Gastroesophageal sphincter (tissue), 3 donors: ENCODE measurements around the gene USP16.
"Not testable (repeated sequence)": the region's sequence is repeated elsewhere in the genome, so short reads cannot be mapped to it uniquely, and the experiment has no call there.

Source experiments
- EP300 ChIP-seq: sonication (generic); formaldehyde crosslinking; IDR thresholded peaks from one replicate; pipeline ENCODE4 v1.6.1; 2017; ENCODE audit warnings: antibody characterized with exemption, mild to moderate bottlenecking
- POLR2A ChIP-seq, 2 donors: fragments of 450-650 bp; IDR thresholded peaks; one replicate each; pipeline ENCODE4 v1.6.1; 2017; ENCODE audit warnings: antibody characterized with exemption in 2 of 2, mild to moderate bottlenecking in 2 of 2, moderate library complexity in 1 of 2
- POLR2AphosphoS5 ChIP-seq: sonication (generic); formaldehyde crosslinking; IDR thresholded peaks from one replicate; pipeline ENCODE4 v1.6.1; 2017; ENCODE audit warnings: antibody characterized with exemption
- TF ChIP-seq, protein P1 (sequence below), 4 experiments: fragments of 200-600 bp in 2 of 4; fragments of 450-650 bp in 2 of 4; sonication (generic) in 1 of 4; IDR thresholded peaks; one replicate each; pipeline ENCODE4 v1.5.1; 2017 to 2019; ENCODE audit warnings: antibody characterized with exemption in 4 of 4, mild to moderate bottlenecking in 2 of 4, moderate library complexity in 2 of 4

DNA sequence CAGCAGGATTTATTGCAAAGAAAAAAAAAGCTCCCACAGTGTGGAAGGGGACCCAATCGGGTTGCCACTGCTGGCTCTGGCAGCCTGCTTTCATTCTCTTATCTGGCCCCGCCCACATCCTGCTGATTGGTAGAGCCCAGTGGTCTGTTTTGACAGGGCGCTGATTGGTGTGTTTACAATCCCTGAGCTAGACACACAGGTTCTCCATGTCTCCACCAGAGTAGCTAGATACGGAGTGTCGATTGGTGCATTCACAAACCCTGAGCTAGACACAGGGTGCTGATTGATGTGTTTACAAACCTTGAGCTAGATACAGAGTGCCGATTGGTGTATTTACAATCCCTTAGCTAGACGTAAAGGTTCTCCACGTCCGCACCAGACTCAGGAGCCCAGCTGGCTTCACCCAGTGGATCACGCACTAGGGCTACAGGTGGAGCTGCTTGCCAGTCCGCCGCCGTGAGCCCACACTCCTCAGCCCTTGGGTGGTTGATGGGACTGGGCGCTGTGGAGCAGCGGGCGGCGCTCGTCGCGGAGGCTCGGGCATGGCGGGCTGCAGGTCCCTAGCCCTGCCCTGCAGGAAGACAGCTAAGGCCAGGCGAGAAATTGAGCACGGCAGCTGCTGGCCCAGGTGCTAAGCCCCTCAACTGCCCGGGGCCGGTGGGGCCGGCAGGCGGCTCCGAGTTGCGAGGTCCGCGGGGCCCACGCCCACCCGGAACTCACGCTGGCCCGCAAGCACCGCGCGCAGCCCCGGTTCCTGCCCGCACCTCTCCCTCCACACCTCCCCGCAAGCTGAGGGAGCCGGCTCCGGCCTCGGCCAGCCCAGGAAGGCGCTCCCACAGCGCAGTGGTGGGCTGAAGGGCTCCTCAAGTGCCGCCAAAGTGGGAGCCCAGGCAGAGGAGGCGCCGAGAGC lies 52.5 kb downstream of the USP16 start:
- TF ChIP-seq POLR2A (IDR thresholded peaks at IDR 0.05); EP300: not testable (repeated sequence)
- TF ChIP-seq POLR2AphosphoS5: peak; percentile 37
- TF ChIP-seq, protein P1, sequence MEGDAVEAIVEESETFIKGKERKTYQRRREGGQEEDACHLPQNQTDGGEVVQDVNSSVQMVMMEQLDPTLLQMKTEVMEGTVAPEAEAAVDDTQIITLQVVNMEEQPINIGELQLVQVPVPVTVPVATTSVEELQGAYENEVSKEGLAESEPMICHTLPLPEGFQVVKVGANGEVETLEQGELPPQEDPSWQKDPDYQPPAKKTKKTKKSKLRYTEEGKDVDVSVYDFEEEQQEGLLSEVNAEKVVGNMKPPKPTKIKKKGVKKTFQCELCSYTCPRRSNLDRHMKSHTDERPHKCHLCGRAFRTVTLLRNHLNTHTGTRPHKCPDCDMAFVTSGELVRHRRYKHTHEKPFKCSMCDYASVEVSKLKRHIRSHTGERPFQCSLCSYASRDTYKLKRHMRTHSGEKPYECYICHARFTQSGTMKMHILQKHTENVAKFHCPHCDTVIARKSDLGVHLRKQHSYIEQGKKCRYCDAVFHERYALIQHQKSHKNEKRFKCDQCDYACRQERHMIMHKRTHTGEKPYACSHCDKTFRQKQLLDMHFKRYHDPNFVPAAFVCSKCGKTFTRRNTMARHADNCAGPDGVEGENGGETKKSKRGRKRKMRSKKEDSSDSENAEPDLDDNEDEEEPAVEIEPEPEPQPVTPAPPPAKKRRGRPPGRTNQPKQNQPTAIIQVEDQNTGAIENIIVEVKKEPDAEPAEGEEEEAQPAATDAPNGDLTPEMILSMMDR (IDR thresholded peaks at IDR 0.05): not testable (repeated sequence)
